ENCODE data around the gene SRGAP1.

SRGAP1 gene

GRCh38 chr12:64007853-64008252, 163.4 kb downstream of the SRGAP1 start:
- H3K27ac ChIP-seq (replicated peaks): no peak overlapping the region
- H3K27me3 ChIP-seq (ENCODE audit: insufficient read depth, poor library complexity, severe bottlenecking): no peaks in the 10 kb centered on the region
- H3K4me3 ChIP-seq (replicated peaks; ENCODE audit: insufficient read depth, low read length): no peak overlapping the region
- DNase-seq (ENCODE audit: low read depth in 1 of 2, low spot score in 1 of 2): no peak
- TF ChIP-seq, protein P1, sequence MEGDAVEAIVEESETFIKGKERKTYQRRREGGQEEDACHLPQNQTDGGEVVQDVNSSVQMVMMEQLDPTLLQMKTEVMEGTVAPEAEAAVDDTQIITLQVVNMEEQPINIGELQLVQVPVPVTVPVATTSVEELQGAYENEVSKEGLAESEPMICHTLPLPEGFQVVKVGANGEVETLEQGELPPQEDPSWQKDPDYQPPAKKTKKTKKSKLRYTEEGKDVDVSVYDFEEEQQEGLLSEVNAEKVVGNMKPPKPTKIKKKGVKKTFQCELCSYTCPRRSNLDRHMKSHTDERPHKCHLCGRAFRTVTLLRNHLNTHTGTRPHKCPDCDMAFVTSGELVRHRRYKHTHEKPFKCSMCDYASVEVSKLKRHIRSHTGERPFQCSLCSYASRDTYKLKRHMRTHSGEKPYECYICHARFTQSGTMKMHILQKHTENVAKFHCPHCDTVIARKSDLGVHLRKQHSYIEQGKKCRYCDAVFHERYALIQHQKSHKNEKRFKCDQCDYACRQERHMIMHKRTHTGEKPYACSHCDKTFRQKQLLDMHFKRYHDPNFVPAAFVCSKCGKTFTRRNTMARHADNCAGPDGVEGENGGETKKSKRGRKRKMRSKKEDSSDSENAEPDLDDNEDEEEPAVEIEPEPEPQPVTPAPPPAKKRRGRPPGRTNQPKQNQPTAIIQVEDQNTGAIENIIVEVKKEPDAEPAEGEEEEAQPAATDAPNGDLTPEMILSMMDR (IDR thresholded peaks at IDR 0.05; ENCODE audit: insufficient read depth, low read length): no peak
- TF ChIP-seq GABPA (IDR thresholded peaks at IDR 0.05; ENCODE audit: low read depth) (no peak), POLR2AphosphoS5 (IDR thresholded peaks at IDR 0.05; ENCODE audit: low read depth) (no peak), SPI1 (IDR thresholded peaks at IDR 0.05; ENCODE audit: borderline replicate concordance, low read depth) (no peak), REST (IDR thresholded peaks at IDR 0.05; ENCODE audit: insufficient replicate concordance, low read depth) (no peak)

DNA sequence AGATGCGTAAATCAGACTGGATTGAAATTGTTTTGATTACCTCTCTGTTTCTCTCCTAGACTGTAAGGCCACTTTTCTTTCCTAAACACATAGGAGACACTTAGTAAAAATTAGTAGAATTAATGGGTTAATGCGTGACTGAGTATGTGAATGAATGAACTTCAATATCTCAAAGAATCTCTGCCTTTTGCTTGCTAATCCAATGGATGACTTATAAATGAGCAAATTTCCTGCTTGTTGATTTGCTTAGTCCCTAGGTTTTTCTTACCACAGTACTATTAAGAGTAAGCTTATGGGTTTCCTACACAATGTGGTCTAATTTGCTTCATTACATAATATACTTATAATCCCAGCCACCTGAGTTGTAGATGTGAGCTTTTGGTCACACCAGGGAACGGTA, 164.1 kb downstream of the SRGAP1 start:
- H3K27ac ChIP-seq (replicated peaks): no peak overlapping the region
- no peaks in the 10 kb centered on the region for H3K27me3 ChIP-seq (ENCODE audit: insufficient read depth, poor library complexity, severe bottlenecking)
- no peak overlapping the region for H3K4me3 ChIP-seq (replicated peaks; ENCODE audit: insufficient read depth, low read length)
- DNase-seq (ENCODE audit: low read depth in 1 of 2, low spot score in 1 of 2): no peak
- TF ChIP-seq REST (IDR thresholded peaks at IDR 0.05; ENCODE audit: insufficient replicate concordance, low read depth) (no peak), POLR2AphosphoS5 (IDR thresholded peaks at IDR 0.05; ENCODE audit: low read depth) (no peak), GABPA (IDR thresholded peaks at IDR 0.05; ENCODE audit: low read depth) (no peak), SPI1 (IDR thresholded peaks at IDR 0.05; ENCODE audit: borderline replicate concordance, low read depth) (no peak)
- TF ChIP-seq, protein P1 (IDR thresholded peaks at IDR 0.05; ENCODE audit: insufficient read depth, low read length): no peak

- TF ChIP-seq POLR2AphosphoS5 (IDR thresholded peaks at IDR 0.05; ENCODE audit: low read depth) (no peak), REST (IDR thresholded peaks at IDR 0.05; ENCODE audit: insufficient replicate concordance, low read depth) (no peak), SPI1 (IDR thresholded peaks at IDR 0.05; ENCODE audit: borderline replicate concordance, low read depth) (no peak), GABPA (IDR thresholded peaks at IDR 0.05; ENCODE audit: low read depth) (no peak)
- TF ChIP-seq, protein P1 (IDR thresholded peaks at IDR 0.05; ENCODE audit: insufficient read depth, low read length): no peak
- no peak for DNase-seq (ENCODE audit: low read depth in 1 of 2, low spot score in 1 of 2)
- no peaks in the 10 kb centered on the region for H3K27me3 ChIP-seq (ENCODE audit: insufficient read depth, poor library complexity, severe bottlenecking)
- H3K27ac ChIP-seq (replicated peaks): no peak overlapping the region
- no peak overlapping the region for H3K4me3 ChIP-seq (replicated peaks; ENCODE audit: insufficient read depth, low read length)
Measured at GRCh38 chr12:64009321-64010068, 165.0 kb downstream of the SRGAP1 start.

All from HL-60 (cell line).